Adrenal gland (tissue), 5 donors: ENCODE results near the gene DOK7.

ENCODE experiments used
- POLR2A ChIP-seq, 2 donors: fragments of 450-650 bp; IDR thresholded peaks; one replicate each; pipeline ENCODE4 v1.6.1; 2017; ENCODE audit warnings: antibody characterized with exemption in 2 of 2, mild to moderate bottlenecking in 2 of 2, moderate library complexity in 1 of 2
- TF ChIP-seq, protein P1 (sequence below), 6 experiments: fragments of 450-650 bp in 4 of 6; fragments of 200-600 bp in 2 of 6; sonication (generic) in 1 of 6; IDR thresholded peaks; 1 replicate in 5 of 6; 2 replicates in 1 of 6; pipeline versions ENCODE4 v1.5.1 to v1.8.0; 2016 to 2021; ENCODE audit warnings: antibody characterized with exemption in 6 of 6, mild to moderate bottlenecking in 2 of 6, moderate library complexity in 1 of 6
- donor health status: DM: no; HTN: no; CAD: no.

GRCh38 chr4:3446631-3447320 is 16.3 kb upstream of the DOK7 start:
- TF ChIP-seq, protein P1, sequence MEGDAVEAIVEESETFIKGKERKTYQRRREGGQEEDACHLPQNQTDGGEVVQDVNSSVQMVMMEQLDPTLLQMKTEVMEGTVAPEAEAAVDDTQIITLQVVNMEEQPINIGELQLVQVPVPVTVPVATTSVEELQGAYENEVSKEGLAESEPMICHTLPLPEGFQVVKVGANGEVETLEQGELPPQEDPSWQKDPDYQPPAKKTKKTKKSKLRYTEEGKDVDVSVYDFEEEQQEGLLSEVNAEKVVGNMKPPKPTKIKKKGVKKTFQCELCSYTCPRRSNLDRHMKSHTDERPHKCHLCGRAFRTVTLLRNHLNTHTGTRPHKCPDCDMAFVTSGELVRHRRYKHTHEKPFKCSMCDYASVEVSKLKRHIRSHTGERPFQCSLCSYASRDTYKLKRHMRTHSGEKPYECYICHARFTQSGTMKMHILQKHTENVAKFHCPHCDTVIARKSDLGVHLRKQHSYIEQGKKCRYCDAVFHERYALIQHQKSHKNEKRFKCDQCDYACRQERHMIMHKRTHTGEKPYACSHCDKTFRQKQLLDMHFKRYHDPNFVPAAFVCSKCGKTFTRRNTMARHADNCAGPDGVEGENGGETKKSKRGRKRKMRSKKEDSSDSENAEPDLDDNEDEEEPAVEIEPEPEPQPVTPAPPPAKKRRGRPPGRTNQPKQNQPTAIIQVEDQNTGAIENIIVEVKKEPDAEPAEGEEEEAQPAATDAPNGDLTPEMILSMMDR (IDR thresholded peaks at IDR 0.05), result no peak
- TF ChIP-seq POLR2A (IDR thresholded peaks at IDR 0.05), result no peak
